AG04449 (cell line): ENCODE measurements around the gene SPECC1.

Experiments used
- CTCF ChIA-PET: fragments of 350-600 bp; formaldehyde crosslinking; extraction: SDS; loops from one replicate; lab custom pipeline; 2021; ENCODE audit warnings: antibody characterized with exemption; lab: Yijun Ruan, JAX
- POLR2A ChIA-PET: fragments of 400-600, 350-600 bp; formaldehyde crosslinking; extraction: SDS; loops from one replicate; lab custom pipeline; 2020; ENCODE audit warnings: antibody characterized with exemption, inconsistent platforms; lab: Yijun Ruan, JAX
- DNase-seq: peaks from one replicate; pipeline ENCODE4 v3.0.0-alpha.2; 2010; ENCODE audit warnings: low read depth, low spot score
- H3K4me3 ChIP-seq: 2 replicates; pipeline ENCODE4 v1.5.1; 2011; ENCODE audit warnings: low read depth, mild to moderate bottlenecking, control low read depth, low read length
- CTCF ChIP-seq: IDR thresholded peaks from one replicate; pipeline ENCODE4 v1.5.1; 2011; ENCODE audit warnings: mild to moderate bottlenecking, moderate library complexity, low read length, control low read depth, inconsistent platforms; ENCODE audit not compliant: insufficient read depth; ENCODE audit errors: missing control alignments

SPECC1 gene

GRCh38 chr17:19992803-19993713, 16.1 kb upstream of the SPECC1 start:
- ChIA-PET POLR2A (interaction anchor here (1.0 kb wide), 1 partner anchor 15 kb away, joined by 5 read pairs; the partner anchor contains the start of gene AKAP10), CTCF (interaction anchor here (0.6 to 11.1 kb wide), 27 partner anchors 8 to 582 kb away, joined by 3 to 140 read pairs (median 3); partner anchors contain the start of genes AKAP10, RNF112 and SPECC1)
- peak; percentile 26 for DNase-seq
- no peak overlapping the region for H3K4me3 ChIP-seq
- TF ChIP-seq CTCF: peak; percentile 62

- ChIA-PET CTCF (interaction anchor here (0.6 to 11.1 kb wide), 3 partner anchors 13 to 121 kb away, joined by 3 to 140 read pairs (median 3); partner anchors contain the start of gene SPECC1), POLR2A (no interaction called here)
- H3K4me3 ChIP-seq: no peak overlapping the region
- DNase-seq: no peak
- TF ChIP-seq CTCF: no peak
Measured at GRCh38 chr17:19996086-19996485, 13.1 kb upstream of the SPECC1 start.

GRCh38 chr17:19996502-19996901, 12.7 kb upstream of the SPECC1 start:
- no peak overlapping the region for H3K4me3 ChIP-seq
- no peak for DNase-seq
- ChIA-PET CTCF (interaction anchor here (1.1 to 11.1 kb wide), 3 partner anchors 13 to 121 kb away, joined by 3 to 140 read pairs (median 4); partner anchors contain the start of gene SPECC1), POLR2A (no interaction called here)
- TF ChIP-seq CTCF: no peak

- TF ChIP-seq CTCF: no peak
- CTCF ChIA-PET: interaction anchor here (0.7 to 9.8 kb wide), 16 partner anchors 8 to 108 kb away, joined by 3 to 140 read pairs (median 3); partner anchors contain the start of gene AKAP10
- peak overlapping the region; percentile 51 for H3K4me3 ChIP-seq
- DNase-seq: no peak
- POLR2A ChIA-PET: no interaction called here
Measured at GRCh38 chr17:20008242-20009051, 712 bp upstream of the SPECC1 start.

- ChIA-PET POLR2A (no interaction called here), CTCF (interaction anchor here (0.7 to 9.8 kb wide), 17 partner anchors 8 to 112 kb away, joined by 3 to 140 read pairs (median 3); partner anchors contain the start of gene AKAP10)
- no peak for TF ChIP-seq CTCF
- DNase-seq: no peak
- peak overlapping the region; percentile 51 for H3K4me3 ChIP-seq
Measured at GRCh38 chr17:20009052-20009301, 182 bp upstream of the SPECC1 start.
